GM23248 (cell line): ENCODE results near the gene RTEL1. TPM values are rescaled to one million over a fixed set of nuclear protein-coding genes. Genes with fewer than 3 reads are reported as not detected.

Experiments used
- DNase-seq: peaks from one replicate; pipeline ENCODE4 v3.0.0-alpha.2; 2015
- H2AFZ ChIP-seq: fragments of 200-600 bp; sonication (generic); 2 replicates; pipeline ENCODE4 v1.6.1; 2016; ENCODE audit warnings: antibody characterized with exemption
- H3F3A ChIP-seq: fragments of 200-600 bp; sonication (generic); 2 replicates; pipeline ENCODE4 v1.6.1; 2016; ENCODE audit warnings: mild to moderate bottlenecking, antibody characterized with exemption, mixed run types; ENCODE audit not compliant: insufficient read depth
- H3K27ac ChIP-seq: fragments of 200-600 bp; sonication (generic); 2 replicates; pipeline ENCODE4 v1.5.1; 2016; ENCODE audit warnings: mild to moderate bottlenecking
- H3K27me3 ChIP-seq: fragments of 200-600 bp; sonication (generic); replicated peaks from 2 replicates; pipeline ENCODE4 v1.6.1; 2016; ENCODE audit warnings: mild to moderate bottlenecking; ENCODE audit not compliant: insufficient read depth
- H3K36me3 ChIP-seq: fragments of 200-600 bp; sonication (generic); 2 replicates; pipeline ENCODE4 v1.6.1; 2016; ENCODE audit warnings: low read depth, mild to moderate bottlenecking
- H3K4me1 ChIP-seq: fragments of 200-600 bp; sonication (generic); 2 replicates; pipeline ENCODE4 v1.6.1; 2016; ENCODE audit warnings: mild to moderate bottlenecking; ENCODE audit not compliant: insufficient read depth
- H3K4me2 ChIP-seq: fragments of 200-600 bp; sonication (generic); one replicate; pipeline ENCODE4 v1.6.1; 2016; ENCODE audit warnings: mild to moderate bottlenecking; ENCODE audit not compliant: unreplicated experiment
- H3K4me3 ChIP-seq: fragments of 200-600 bp; sonication (generic); 2 replicates; pipeline ENCODE4 v1.5.1; 2016; ENCODE audit warnings: mild to moderate bottlenecking
- H3K79me2 ChIP-seq: fragments of 200-600 bp; sonication (generic); 2 replicates; pipeline ENCODE4 v1.6.1; 2016; ENCODE audit warnings: mild to moderate bottlenecking; ENCODE audit not compliant: insufficient read depth
- H3K9ac ChIP-seq: fragments of 200-600 bp; sonication (generic); 2 replicates; pipeline ENCODE4 v1.6.1; 2016; ENCODE audit warnings: mild to moderate bottlenecking
- H3K9me2 ChIP-seq: fragments of 200-600 bp; sonication (generic); 2 replicates; pipeline ENCODE4 v1.6.1; 2016; ENCODE audit warnings: mixed run types, mild to moderate bottlenecking, moderate library complexity; ENCODE audit not compliant: insufficient read depth
- H3K9me3 ChIP-seq: fragments of 200-600 bp; sonication (generic); one replicate; pipeline ENCODE4 v1.6.1; 2017; ENCODE audit warnings: low read depth
- H4K20me1 ChIP-seq: fragments of 200-600 bp; sonication (generic); 2 replicates; pipeline ENCODE4 v1.6.0; 2016; ENCODE audit not compliant: insufficient read depth
- EZH2 ChIP-seq: fragments of 200-600 bp; sonication (generic); IDR thresholded peaks from 2 replicates; pipeline ENCODE4 v1.6.1; 2018; ENCODE audit warnings: antibody characterized with exemption, mild to moderate bottlenecking; ENCODE audit not compliant: insufficient read depth, poor library complexity, severe bottlenecking
- EZH2phosphoT487 ChIP-seq: fragments of 200-600 bp; sonication (generic); IDR thresholded peaks from 2 replicates; pipeline ENCODE4 v1.6.1; 2018; ENCODE audit warnings: antibody characterized with exemption, moderate library complexity, mild to moderate bottlenecking, low read depth; ENCODE audit not compliant: insufficient read depth
- WGBS, 2 experiments: methylation state at CpG; one replicate each; pipeline ENCODE4 v1.1.6; 2015 to 2017; ENCODE audit warnings: low lambda C conversion rate in 2 of 2, low coverage in 1 of 2; ENCODE audit errors: missing lambda C conversion rate in 2 of 2; 5-methylcytosine and 5-hydroxymethylcytosine counted together
- in situ Hi-C: fragments of 300-500 bp; cut with MboI; formaldehyde crosslinking; loops from 2 replicates; pipeline ENCODE4 v1.15.0; 2020
- polyA plus RNA-seq: library from polyadenylated mRNA; unstranded; fragments of >200 nt; fragmentation: Nextera tagmentation; extraction: Ambion mirVana; gene quantifications from 2 replicates; pipeline ENCODE4 v1.2.1, GENCODE V29; 2016
- total RNA-seq: library from RNA; depleted of rRNA; stranded (reverse); fragments of >200 nt; shearing (Covaris generic); gene quantifications from 2 replicates; pipeline ENCODE4 v1.2.3, GENCODE V29; 2014

RTEL1 gene
- total and polyA plus RNA-seq, 2 experiments from 2014 or later = 8.6 to 15.6 TPM

DNA sequence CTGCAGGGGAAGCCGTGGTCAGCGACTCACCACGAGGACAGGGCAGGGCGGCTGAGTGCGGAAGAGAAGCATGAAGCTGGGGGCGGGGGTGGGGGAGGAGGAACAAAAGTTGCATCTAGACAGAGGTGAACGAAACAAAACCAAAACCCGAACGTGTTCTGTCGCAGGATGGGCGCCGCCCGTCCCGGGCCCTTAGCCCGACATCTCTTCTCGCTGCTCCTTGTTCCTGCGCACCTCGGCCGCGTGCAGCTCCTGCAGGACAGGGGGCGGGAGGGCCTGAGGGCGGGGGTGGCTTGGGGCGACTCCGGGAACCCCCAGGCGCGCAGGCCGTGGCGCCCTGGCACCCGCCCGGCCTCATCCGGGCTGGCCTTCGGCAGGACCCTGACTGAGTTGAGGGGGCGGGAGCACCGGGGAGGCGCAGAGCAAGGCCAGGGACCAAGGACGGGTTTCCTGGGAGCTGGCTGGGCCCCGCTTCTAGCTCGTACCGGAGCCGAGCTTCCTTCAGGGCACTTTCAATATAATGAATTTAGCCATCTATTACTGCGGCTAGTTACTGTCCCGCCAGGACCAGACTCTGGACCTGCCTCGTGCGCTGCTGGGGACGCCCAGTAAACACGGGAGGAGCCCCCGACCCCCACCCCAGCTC, 16.8 kb upstream of the RTEL1 start:
- DNase-seq = no peak
- no peak overlapping the region for H3K4me2 ChIP-seq
- H3K79me2 ChIP-seq = no peaks in the 10 kb centered on the region
- no peaks in the 10 kb centered on the region for H3K9me3 ChIP-seq
- 0 out of 2 replicates have a peak overlapping the region, but pooled peaks have one; percentile 39 for H2AFZ ChIP-seq
- 59 to 75% methylated on average over 4 to 43 of the region's 47 CpGs for WGBS, 2 experiments
- TF ChIP-seq EZH2 (no peak), EZH2phosphoT487 (no peak)
- peaks cover 11% of the 10 kb centered on the region for H3K4me1 ChIP-seq
- 0 out of 2 replicates have a peak, but pooled peaks cover 4% of the 10 kb centered on the region for H3F3A ChIP-seq
- peak overlapping the region; percentile 41 for H3K4me3 ChIP-seq
- no peaks in the 10 kb centered on the region for H3K36me3 ChIP-seq
- no peaks in the 10 kb centered on the region for H4K20me1 ChIP-seq
- in situ Hi-C loops = no loop called here
- H3K27me3 ChIP-seq = no peaks in the 10 kb centered on the region
- H3K27ac ChIP-seq = no peak overlapping the region
- H3K9me2 ChIP-seq = no peaks in the 10 kb centered on the region
- H3K9ac ChIP-seq = no peak overlapping the region

DNA sequence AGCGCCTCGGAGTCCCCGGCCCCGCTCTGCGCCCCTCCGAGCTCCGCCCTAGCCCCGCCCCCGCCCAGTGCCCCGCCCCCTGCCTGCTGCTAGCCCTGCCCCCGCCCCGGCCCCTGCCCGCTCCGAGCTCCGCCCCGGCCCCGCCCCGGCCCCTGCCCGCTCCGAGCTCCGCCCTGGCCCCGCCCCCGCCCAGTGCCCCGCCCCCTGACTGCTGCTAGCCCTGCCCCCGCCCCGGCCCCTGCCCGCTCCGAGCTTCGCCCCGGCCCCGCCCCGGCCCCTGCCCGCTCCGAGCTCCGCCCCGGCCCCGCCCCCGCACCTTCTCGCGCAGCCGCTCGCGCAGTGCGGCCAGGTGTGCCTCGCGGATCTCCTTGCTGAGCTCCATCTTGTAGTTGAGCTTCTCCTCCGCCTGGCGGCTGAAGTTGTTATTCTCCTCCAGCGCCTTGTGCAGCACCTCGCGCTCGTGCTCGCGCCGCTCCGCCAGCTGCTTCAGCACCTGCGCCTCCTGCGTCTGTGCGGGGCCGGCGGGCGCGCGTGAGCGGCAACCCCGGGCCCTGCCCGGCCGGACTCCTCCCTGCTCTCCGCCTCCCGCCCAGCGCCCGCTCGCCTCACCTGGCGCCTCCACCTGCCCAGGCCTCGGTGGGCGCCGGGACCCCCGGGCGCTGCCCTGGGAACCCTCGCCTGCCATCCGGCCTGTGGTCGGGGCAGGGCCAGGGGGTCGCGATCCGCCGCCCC, 16.2 kb upstream of the RTEL1 start:
- Histone ChIP-seq H3K4me3 (peak overlapping the region; percentile 60), H2AFZ (peak overlapping the region; percentile 66), H3K79me2 (no peaks in the 10 kb centered on the region), H3K4me2 (peak overlapping the region; percentile 76), H3K9ac (no peak overlapping the region), H3F3A (0 out of 2 replicates have a peak, but pooled peaks cover 2% of the 10 kb centered on the region), H3K9me2 (no peaks in the 10 kb centered on the region), H3K4me1 (peaks cover 7% of the 10 kb centered on the region), H3K36me3 (no peaks in the 10 kb centered on the region), H3K27ac (no peak overlapping the region), H3K27me3 (no peaks in the 10 kb centered on the region), H3K9me3 (no peaks in the 10 kb centered on the region), H4K20me1 (no peaks in the 10 kb centered on the region)
- in situ Hi-C loops = no loop called here
- DNase-seq = peak; percentile 86
- TF ChIP-seq EZH2 (no peak), EZH2phosphoT487 (no peak)
- 4 to 8% methylated on average over 24 to 79 of the region's 86 CpGs for WGBS, 2 experiments

DNA sequence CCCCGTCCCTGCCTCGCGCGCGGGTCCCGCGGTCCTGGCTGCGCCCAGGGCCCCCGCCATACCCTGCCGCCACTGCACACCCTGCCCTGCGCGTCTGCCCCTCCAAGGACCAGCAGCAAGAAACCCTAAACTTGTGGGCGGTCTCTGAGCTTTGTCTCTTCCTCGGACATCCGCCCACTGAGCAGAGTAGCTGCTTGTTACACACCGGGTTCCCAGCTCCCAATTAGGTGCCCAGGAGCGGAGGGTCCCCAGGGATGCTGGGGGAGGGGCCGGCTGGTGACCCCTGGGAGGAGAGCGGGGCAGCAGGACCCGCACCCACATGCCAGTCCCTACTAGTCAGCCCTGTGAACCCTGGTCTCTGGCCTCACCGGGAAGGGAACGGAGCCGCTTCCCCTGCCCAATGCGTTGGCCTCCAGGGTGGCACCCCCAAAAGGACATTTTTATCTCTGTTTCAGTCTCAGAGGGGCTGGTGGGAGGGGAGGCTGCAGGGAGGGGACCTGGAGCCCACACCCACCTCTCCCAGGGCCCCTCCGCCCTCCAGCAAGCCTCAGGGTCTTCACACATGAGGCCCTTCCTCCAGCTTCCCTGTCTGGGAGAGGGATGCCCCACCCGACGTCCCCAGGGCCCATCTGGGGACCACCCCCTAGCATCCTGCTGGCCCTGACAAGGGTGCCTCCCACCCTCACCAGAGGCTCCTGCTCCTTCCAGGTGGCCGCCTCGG, 15.4 kb upstream of the RTEL1 start:
- Histone ChIP-seq H2AFZ (peak overlapping the region; percentile 66; the same call in 1 of the 2 replicates), H3K79me2 (no peaks in the 10 kb centered on the region), H3K9me2 (no peaks in the 10 kb centered on the region), H3K4me2 (peak overlapping the region; percentile 76), H3K9ac (no peak overlapping the region), H3K36me3 (no peaks in the 10 kb centered on the region), H3K27ac (no peak overlapping the region), H3K27me3 (no peaks in the 10 kb centered on the region), H3K4me1 (no peaks in the 10 kb centered on the region), H3K4me3 (peak overlapping the region; percentile 60), H4K20me1 (no peaks in the 10 kb centered on the region), H3F3A (no peaks in the 10 kb centered on the region), H3K9me3 (no peaks in the 10 kb centered on the region)
- in situ Hi-C loops = no loop called here
- 59 to 68% methylated on average over 20 to 28 of the region's 29 CpGs for WGBS, 2 experiments
- DNase-seq = no peak
- TF ChIP-seq EZH2 = no peak
- TF ChIP-seq EZH2phosphoT487 = no peak

DNA sequence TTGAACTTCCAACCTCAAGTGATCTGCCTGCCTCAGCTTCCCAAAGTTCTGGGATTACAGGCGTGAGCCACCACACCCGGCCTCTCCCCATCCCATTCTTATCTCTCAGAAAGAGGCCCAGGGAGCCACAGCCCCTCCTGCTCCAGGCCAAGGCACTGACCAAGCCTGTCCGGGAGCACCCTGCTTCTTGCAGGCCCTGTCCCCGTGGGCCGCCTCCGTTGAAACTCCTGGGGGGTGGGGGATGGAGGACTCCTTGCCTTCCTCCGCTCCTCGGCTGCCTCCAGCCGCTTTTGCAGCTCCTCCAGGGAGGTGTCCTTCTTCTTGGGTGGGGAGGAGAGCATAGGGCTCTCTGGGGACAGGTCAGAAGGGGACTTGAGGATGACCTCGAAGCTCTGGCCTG, 14.6 kb upstream of the RTEL1 start:
- DNase-seq = no peak
- H3K9ac ChIP-seq = no peak overlapping the region
- no peaks in the 10 kb centered on the region for H3K9me3 ChIP-seq
- no peak overlapping the region for H3K4me2 ChIP-seq
- H3K4me1 ChIP-seq = no peaks in the 10 kb centered on the region
- no peak overlapping the region for H2AFZ ChIP-seq
- no peak overlapping the region for H3K4me3 ChIP-seq
- no peak overlapping the region for H3K27ac ChIP-seq
- 84 to 85% methylated on average over 9 to 10 of the region's 10 CpGs for WGBS, 2 experiments
- no peaks in the 10 kb centered on the region for H3F3A ChIP-seq
- no peaks in the 10 kb centered on the region for H4K20me1 ChIP-seq
- H3K9me2 ChIP-seq = no peaks in the 10 kb centered on the region
- H3K36me3 ChIP-seq = no peaks in the 10 kb centered on the region
- H3K27me3 ChIP-seq = no peaks in the 10 kb centered on the region
- no peaks in the 10 kb centered on the region for H3K79me2 ChIP-seq
- TF ChIP-seq EZH2phosphoT487 (no peak), EZH2 (no peak)
- in situ Hi-C loops = no loop called here
